Measurements from ENCODE around the gene INO80E.
"Not testable (repeated sequence)": the region's sequence is repeated elsewhere in the genome, so short reads cannot be mapped to it uniquely, and the experiment has no call there.

The INO80E gene

GRCh38 chr16:30009990-30010843 is 14.2 kb downstream of the INO80E start:
- DNase-seq (ENCODE audit: low read depth) = no peak

- no peak for DNase-seq (ENCODE audit: low read depth)
These were observed 15.0 kb downstream of the INO80E start, which contains the start of gene DOC2A for GRCh38 chr16:30010844-30011713. Gene DOC2A (minus strand): TSS chr16:30011027. CDS start chr16:30010222, 805 bp downstream.

GRCh38 chr16:30011714-30012504 is 15.9 kb downstream of the INO80E start:
- DNase-seq (ENCODE audit: low read depth) = no peak

GRCh38 chr16:30012598-30012997 is 16.6 kb downstream of the INO80E start:
- not testable (repeated sequence) for DNase-seq (ENCODE audit: low read depth)

DNA sequence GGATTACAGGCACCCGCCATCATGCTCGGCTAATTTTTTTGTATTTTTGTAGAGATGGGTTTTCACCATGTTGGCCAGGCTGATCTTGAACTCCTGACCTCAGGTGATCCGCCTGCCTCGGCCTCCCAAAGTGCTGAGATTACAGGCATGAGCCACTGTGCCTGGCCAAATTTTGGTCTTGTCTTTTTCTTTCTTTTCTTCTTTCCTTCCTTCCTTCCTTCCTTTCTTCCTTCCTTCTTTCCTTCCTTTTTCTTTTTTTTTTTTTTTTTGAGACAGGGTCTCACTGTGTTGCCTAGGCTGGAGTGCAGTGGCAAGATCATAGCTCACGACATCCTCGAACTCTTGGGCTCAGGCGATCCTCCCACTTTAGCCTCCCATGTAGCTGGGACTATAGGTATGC is 19.4 kb downstream of the INO80E start:
- not testable (repeated sequence) for DNase-seq (ENCODE audit: low read depth)

GRCh38 chr16:30016555-30017276 is 20.7 kb downstream of the INO80E start:
- no peak for DNase-seq (ENCODE audit: low read depth)

- no peak for DNase-seq (ENCODE audit: low read depth)
These were observed 21.2 kb downstream of the INO80E start for GRCh38 chr16:30017277-30017656.

GRCh38 chr16:30017937-30018336 is 21.9 kb downstream of the INO80E start:
- not testable (repeated sequence) for DNase-seq (ENCODE audit: low read depth)

DNA sequence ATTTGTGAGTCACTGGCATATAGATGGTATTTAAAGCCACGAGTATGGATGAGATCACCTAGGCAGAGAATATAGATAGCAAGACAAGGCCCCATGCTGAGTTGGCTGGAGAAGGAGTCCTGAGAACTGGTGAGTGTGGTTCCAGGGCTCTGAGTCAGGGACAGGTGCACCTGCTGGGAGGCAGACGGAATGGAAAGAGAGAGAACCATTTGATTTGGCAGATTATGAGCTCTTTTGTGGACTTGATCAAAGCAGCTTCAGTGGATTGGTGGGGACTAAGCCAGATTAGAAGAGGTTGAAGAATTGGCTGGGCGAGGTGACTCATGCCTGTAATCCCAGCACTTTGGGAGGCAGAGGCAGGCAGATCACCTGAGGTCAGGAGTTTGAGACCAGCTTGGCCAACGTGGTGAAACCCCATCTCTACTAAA is 22.7 kb downstream of the INO80E start:
- no peak for DNase-seq (ENCODE audit: low read depth)

DNA sequence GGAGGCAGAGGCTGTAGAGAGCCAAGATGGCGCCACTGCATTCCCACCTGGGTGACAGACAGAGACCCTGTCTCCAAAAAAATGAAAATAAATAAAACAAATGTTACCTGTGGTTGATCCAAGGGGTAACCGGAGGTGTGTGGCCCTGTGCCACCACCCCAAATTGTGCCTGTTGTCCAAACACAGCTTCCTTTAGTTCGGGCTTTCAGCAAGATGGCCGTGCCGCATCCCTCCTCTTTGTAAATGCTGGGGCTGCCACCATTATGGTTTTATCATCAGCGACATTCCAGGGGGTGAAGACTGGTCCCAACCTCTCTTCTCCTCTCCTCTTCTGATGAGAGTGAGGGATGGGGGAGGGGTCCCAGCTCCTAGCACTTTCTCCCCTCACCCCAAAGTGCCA is 26.8 kb downstream of the INO80E start, which contains the start of gene C16orf92:
TSS of gene C16orf92 (plus strand) at position 312 of the 400 bp plus-strand sequence. CDS start 143 bp downstream, outside the sequence.
- DNase-seq (ENCODE audit: low read depth) = no peak

DNA sequence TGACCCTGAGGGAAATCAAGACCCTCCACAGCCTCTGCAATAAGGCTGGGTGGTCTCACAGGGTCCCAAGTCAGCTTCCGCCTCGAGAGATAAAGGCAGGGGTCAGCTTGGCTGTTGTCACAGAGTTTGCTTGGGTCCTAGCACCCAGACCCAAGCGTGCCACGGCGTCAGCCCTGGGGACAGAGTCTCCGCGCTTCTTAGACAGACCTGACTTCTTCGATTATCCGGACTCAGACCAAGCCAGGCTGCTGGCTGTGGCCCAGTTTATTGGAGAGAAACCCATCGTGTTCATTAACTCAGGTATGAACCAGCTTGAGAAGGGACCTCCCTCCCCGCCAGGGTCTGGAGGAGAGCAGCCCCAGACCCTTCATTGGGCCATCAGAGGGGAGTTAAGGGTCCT is 27.5 kb downstream of the INO80E start:
- no peak for DNase-seq (ENCODE audit: low read depth)

GRCh38 chr16:30024451-30024850 is 28.4 kb downstream of the INO80E start:
- no peak for DNase-seq (ENCODE audit: low read depth)

- no peak for DNase-seq (ENCODE audit: low read depth)
These were observed 29.1 kb downstream of the INO80E start for GRCh38 chr16:30025156-30025555.

DNA sequence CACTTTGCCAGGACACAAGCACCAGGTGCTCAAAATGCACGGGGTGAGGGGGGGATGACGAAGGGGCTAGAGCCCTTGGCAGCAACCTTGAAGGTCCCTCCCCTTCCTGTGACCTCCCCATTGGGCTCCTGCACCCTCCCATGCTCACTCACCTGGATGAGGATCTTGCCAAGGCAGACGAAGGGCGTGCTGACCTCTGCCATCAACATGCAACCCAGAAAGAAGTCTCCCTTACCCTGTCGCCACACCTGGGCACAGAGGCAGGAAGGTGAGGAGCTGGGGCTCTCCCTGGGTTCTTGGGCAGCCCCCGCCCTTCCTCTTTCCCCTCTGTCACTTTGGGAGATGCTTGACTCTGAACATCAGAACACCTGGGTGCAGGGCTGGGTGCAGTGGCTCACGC is 29.5 kb downstream of the INO80E start:
- no peak for DNase-seq (ENCODE audit: low read depth)

DNA sequence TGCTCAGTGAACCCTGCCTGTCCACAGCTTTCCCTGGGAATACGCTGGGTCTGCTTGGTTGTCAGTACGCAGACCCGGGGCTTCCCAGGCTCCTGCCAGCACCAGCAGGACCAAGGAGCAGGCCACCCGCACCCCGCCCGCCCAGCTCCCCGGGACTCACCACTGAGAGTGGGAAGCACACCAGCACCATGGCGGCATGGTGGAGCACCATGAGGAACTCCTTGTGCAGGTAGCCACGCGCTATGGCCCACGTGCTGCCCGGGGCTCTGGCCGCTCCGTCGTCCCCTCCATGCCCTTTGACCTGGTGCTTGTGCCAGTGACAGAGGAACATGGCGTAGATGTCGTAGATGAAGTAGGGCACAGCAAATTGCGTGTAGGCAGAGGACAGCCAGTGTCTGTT is 30.4 kb downstream of the INO80E start:
- no peak for DNase-seq (ENCODE audit: low read depth)

DNA sequence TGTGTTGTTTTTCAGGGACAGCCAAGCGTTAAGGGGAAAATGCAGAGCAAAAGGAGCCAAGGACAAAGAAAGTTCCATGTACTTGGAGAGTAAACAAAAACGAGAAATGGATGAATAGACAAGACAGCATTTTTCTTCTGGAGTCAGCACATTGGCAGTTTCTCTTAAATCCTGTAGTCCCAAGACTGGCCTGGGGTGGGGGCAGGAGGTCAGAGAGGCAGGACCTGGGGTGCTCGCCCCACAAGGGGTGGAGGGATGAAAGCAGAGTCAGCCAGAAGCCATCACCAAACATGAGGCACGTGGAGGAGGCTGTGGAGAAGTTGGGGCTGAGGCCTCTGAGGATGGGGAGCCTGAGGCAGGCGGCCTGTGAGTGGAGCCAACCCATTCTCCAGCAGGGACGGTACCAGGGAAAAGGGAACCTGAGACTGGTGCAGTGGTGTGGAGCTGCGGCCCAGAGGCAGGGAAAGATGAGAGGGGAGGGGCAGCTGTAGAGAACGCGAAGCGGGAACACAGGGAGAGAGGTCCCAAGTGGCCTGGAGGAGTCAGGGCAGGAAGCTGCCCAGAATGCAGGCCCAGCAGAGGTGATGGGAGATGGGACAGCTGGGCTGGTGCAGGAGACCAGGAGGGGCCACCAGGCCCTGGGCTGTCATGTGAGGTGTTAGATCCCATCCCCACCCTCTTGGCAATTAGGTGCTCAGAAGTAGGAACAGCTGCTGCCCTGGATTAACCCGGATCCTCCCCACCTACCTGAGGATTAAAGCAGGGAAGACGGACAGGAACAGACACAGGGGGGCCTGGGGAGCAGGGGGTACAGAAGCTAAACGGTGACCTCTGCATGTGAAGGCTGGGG is 31.8 kb downstream of the INO80E start:
- DNase-seq (ENCODE audit: low read depth) = no peak

DNA sequence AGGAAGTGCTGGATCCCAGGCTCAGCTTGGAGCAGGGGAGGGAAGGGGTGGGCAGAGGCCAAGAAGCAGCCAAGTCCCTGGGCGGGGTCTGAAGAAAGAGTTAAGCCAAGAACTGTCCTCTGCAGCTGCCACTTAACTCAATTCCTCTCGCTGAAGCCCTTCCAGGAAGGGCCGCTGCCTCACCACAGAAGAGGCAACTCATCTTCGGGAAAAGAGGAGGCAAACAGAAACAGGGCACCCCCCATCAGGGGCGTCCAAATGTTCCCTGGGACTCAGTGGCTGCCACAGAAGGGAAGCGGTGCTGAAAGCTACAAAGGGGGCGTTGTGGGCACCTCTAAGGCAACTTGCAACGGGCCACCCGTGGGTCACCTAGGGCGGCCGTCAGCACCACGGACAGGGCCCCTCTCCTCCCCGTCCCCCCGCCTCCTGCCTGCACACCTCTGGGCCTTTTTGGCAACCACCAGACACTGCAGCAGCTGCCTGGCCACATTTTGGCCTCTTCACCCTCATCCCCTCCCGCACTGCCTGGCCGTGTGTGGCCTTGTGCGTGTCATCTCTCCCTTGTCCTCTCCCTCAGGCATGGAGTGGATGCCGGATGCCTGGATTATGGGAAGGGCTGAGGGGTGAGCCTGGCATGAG is 32.5 kb downstream of the INO80E start:
- no peak for DNase-seq (ENCODE audit: low read depth)

- no peak for DNase-seq (ENCODE audit: low read depth)
These were observed 34.1 kb downstream of the INO80E start for GRCh38 chr16:30030011-30030685.

GRCh38 chr16:30030841-30031413 is 34.9 kb downstream of the INO80E start, which contains the start of gene TLCD3B:
Gene TLCD3B (minus strand): TSS chr16:30031271. CDS start chr16:30030527, 744 bp downstream.
- no peak for DNase-seq (ENCODE audit: low read depth)

All from HS-5 (cell line).